Subcutaneous abdominal adipose tissue (tissue), 5 donors: ENCODE measurements around the gene NDUFS3.
"Not testable (repeated sequence)": the region's sequence is repeated elsewhere in the genome, so short reads cannot be mapped to it uniquely, and the experiment has no call there.

Experiments used
- H3K27ac ChIP-seq: one replicate; pipeline ENCODE4 v1.7.0; 2013; ENCODE audit warnings: low read depth, mild to moderate bottlenecking, inconsistent platforms, low read length, moderate library complexity
- H3K27me3 ChIP-seq, 5 donors: one replicate each; pipeline ENCODE4 v1.7.0; 2013; ENCODE audit warnings: low read length in 5 of 5, inconsistent platforms in 1 of 5; ENCODE audit not compliant: control insufficient read depth in 5 of 5, insufficient read depth in 4 of 5
- H3K36me3 ChIP-seq, 5 donors: one replicate each; pipeline ENCODE4 v1.7.0; 2013; ENCODE audit warnings: low read length in 5 of 5; ENCODE audit not compliant: control insufficient read depth in 5 of 5, insufficient read depth in 5 of 5
- H3K4me1 ChIP-seq, 5 donors: one replicate each; pipeline ENCODE4 v1.7.0; 2013; ENCODE audit warnings: low read length in 5 of 5, mild to moderate bottlenecking in 3 of 5, moderate library complexity in 1 of 5; ENCODE audit not compliant: control insufficient read depth in 5 of 5, insufficient read depth in 5 of 5
- H3K4me3 ChIP-seq, 5 donors: one replicate each; pipeline ENCODE4 v1.7.0; 2013; ENCODE audit warnings: low read length in 5 of 5, low read depth in 1 of 5
- H3K9ac ChIP-seq, 5 donors: one replicate each; pipeline ENCODE4 v1.7.0; 2013; ENCODE audit warnings: low read length in 5 of 5, mild to moderate bottlenecking in 4 of 5, moderate library complexity in 3 of 5
- H3K9me3 ChIP-seq, 5 donors: one replicate each; pipeline ENCODE4 v1.7.0; 2013; ENCODE audit warnings: low read length in 5 of 5; ENCODE audit not compliant: control insufficient read depth in 5 of 5
- donor health status: healthy.
- donor health status: healthy.
- donor health status: healthy.
- donor health status: healthy.
- donor health status: healthy.

The NDUFS3 gene

GRCh38 chr11:47578524-47579494, at the start of gene NDUFS3, which contains the start of gene KBTBD4:
TSS of gene NDUFS3 (plus strand) at chr11:47579074. CDS start at chr11:47579092, 18 bp downstream.
TSS of gene KBTBD4 (minus strand) at chr11:47578970. CDS start at chr11:47578951, 19 bp downstream.
- H3K36me3 ChIP-seq, result peaks cover 8 to 57% (median 48%) of the 10 kb centered on the region in 5 donors
- H3K27ac ChIP-seq, result peak within 1 kb of the TSS; percentile 84
- H3K27me3 ChIP-seq, result no peaks in the 10 kb centered on the region
- H3K4me3 ChIP-seq, result peak within 1 kb of the TSS; percentile 89 to 99 (median 96)
- peak within 1 kb of the TSS; percentile 57 to 94 (median 89) for H3K9ac ChIP-seq
- no peaks in the 10 kb centered on the region for H3K9me3 ChIP-seq
- H3K4me1 ChIP-seq, result peaks cover 15 to 34% (median 29%) of the 10 kb centered on the region in 5 donors

- H3K27ac ChIP-seq, result no peak overlapping the region
- H3K4me3 ChIP-seq, result no peak overlapping the region
- H3K27me3 ChIP-seq, result no peaks in the 10 kb centered on the region
- peak overlapping the region in 1 of 5 donors; percentile 16 for H3K9ac ChIP-seq
- H3K4me1 ChIP-seq, result peaks cover 4 to 33% (median 31%) of the 10 kb centered on the region in 5 donors
- peaks cover 0 to 2% (median 0%) of the 10 kb centered on the region in 5 donors for H3K36me3 ChIP-seq
- H3K9me3 ChIP-seq, result no peaks in the 10 kb centered on the region
Observed at GRCh38 chr11:47529951-47530350, 48.9 kb upstream of the NDUFS3 start.

GRCh38 chr11:47530721-47531120, 48.2 kb upstream of the NDUFS3 start:
- not testable (repeated sequence) for H3K4me3 ChIP-seq, H3K27me3 ChIP-seq, H3K9ac ChIP-seq, H3K9me3 ChIP-seq, H3K36me3 ChIP-seq
- H3K4me1 ChIP-seq, result peaks cover 4 to 35% (median 25%) of the 10 kb centered on the region in 5 donors
- H3K27ac ChIP-seq, result peak overlapping the region; percentile 85

- H3K4me3 ChIP-seq, result no peak overlapping the region
- H3K36me3 ChIP-seq, result peaks cover 0 to 2% (median 0%) of the 10 kb centered on the region in 5 donors
- no peak overlapping the region for H3K9ac ChIP-seq
- no peaks in the 10 kb centered on the region for H3K9me3 ChIP-seq
- peak overlapping the region; percentile 85 for H3K27ac ChIP-seq
- H3K4me1 ChIP-seq, result peaks cover 4 to 44% (median 31%) of the 10 kb centered on the region in 5 donors
- H3K27me3 ChIP-seq, result no peaks in the 10 kb centered on the region
Observed at GRCh38 chr11:47531666-47532065, 47.2 kb upstream of the NDUFS3 start.

GRCh38 chr11:47532597-47533213, 46.2 kb upstream of the NDUFS3 start:
- Histone ChIP-seq H3K36me3 (peaks cover 0 to 2% (median 0%) of the 10 kb centered on the region in 5 donors), H3K9me3 (no peaks in the 10 kb centered on the region), H3K4me3 (no peak overlapping the region), H3K27me3 (no peaks in the 10 kb centered on the region), H3K9ac (peak overlapping the region in 2 of 5 donors; percentile 35 to 72), H3K4me1 (peaks cover 4 to 51% (median 35%) of the 10 kb centered on the region in 5 donors), H3K27ac (peak overlapping the region; percentile 85)

GRCh38 chr11:47533690-47534151, 45.2 kb upstream of the NDUFS3 start:
- Histone ChIP-seq H3K9me3 (no peaks in the 10 kb centered on the region), H3K27ac (peak overlapping the region; percentile 85), H3K4me3 (no peak overlapping the region), H3K9ac (no peak overlapping the region), H3K27me3 (no peaks in the 10 kb centered on the region), H3K36me3 (peaks cover 0 to 2% (median 0%) of the 10 kb centered on the region in 5 donors), H3K4me1 (peaks cover 4 to 51% (median 38%) of the 10 kb centered on the region in 5 donors)

GRCh38 chr11:47534704-47535251, 44.1 kb upstream of the NDUFS3 start:
- Histone ChIP-seq H3K9ac (no peak overlapping the region), H3K4me3 (no peak overlapping the region), H3K27ac (peak overlapping the region; percentile 14), H3K9me3 (no peaks in the 10 kb centered on the region), H3K36me3 (peaks cover 0 to 2% (median 0%) of the 10 kb centered on the region in 5 donors), H3K4me1 (peaks cover 4 to 58% (median 44%) of the 10 kb centered on the region in 5 donors), H3K27me3 (no peaks in the 10 kb centered on the region)

GRCh38 chr11:47536915-47537314, 42.0 kb upstream of the NDUFS3 start:
- Histone ChIP-seq H3K4me3 (no peak overlapping the region), H3K27ac (peak overlapping the region; percentile 37), H3K9ac (no peak overlapping the region), H3K4me1 (peaks cover 9 to 65% (median 50%) of the 10 kb centered on the region in 5 donors), H3K36me3 (no peaks in the 10 kb centered on the region), H3K27me3 (no peaks in the 10 kb centered on the region), H3K9me3 (no peaks in the 10 kb centered on the region)

GRCh38 chr11:47538741-47539565, 39.9 kb upstream of the NDUFS3 start:
- no peak overlapping the region for H3K9ac ChIP-seq
- no peaks in the 10 kb centered on the region for H3K27me3 ChIP-seq
- H3K4me1 ChIP-seq, result peaks cover 5 to 47% (median 40%) of the 10 kb centered on the region in 5 donors
- no peaks in the 10 kb centered on the region for H3K9me3 ChIP-seq
- H3K4me3 ChIP-seq, result no peak overlapping the region
- H3K27ac ChIP-seq, result peak overlapping the region; percentile 74
- H3K36me3 ChIP-seq, result no peaks in the 10 kb centered on the region
